ENCODE measurements around the gene EIF4G1.

EIF4G1 gene

GRCh38 chr3:184347321-184348056, 33.1 kb downstream of the EIF4G1 start:
- in situ Hi-C loops (cut with MboI; ENCODE audit: low sequenced_read_pairs) = no loop called here

GRCh38 chr3:184348057-184348382, 33.6 kb downstream of the EIF4G1 start:
- in situ Hi-C loops (cut with MboI; ENCODE audit: low sequenced_read_pairs) = no loop called here

GRCh38 chr3:184349563-184350470, 35.4 kb downstream of the EIF4G1 start:
- in situ Hi-C loops (cut with MboI; ENCODE audit: low sequenced_read_pairs) = loop anchor here (25.0 kb wide), 1 partner anchor 437 kb away; no protein-coding TSS in a partner anchor

- in situ Hi-C loops (cut with MboI; ENCODE audit: low sequenced_read_pairs) = loop anchor here (25.0 kb wide), 1 partner anchor 437 kb away; no protein-coding TSS in a partner anchor
Measured at GRCh38 chr3:184350618-184351017, 36.2 kb downstream of the EIF4G1 start.

GRCh38 chr3:184351511-184352148, 37.2 kb downstream of the EIF4G1 start:
- in situ Hi-C loops (cut with MboI; ENCODE audit: low sequenced_read_pairs) = loop anchor here (25.0 kb wide), 1 partner anchor 436 kb away; no protein-coding TSS in a partner anchor

- in situ Hi-C loops (cut with MboI; ENCODE audit: low sequenced_read_pairs) = loop anchor here (25.0 kb wide), 1 partner anchor 435 kb away; no protein-coding TSS in a partner anchor
Measured at GRCh38 chr3:184352149-184352785, 37.9 kb downstream of the EIF4G1 start.

- in situ Hi-C loops (cut with MboI; ENCODE audit: low sequenced_read_pairs) = loop anchor here (25.0 kb wide), 1 partner anchor 434 kb away; no protein-coding TSS in a partner anchor
Measured at GRCh38 chr3:184352897-184353545, 38.6 kb downstream of the EIF4G1 start.

- in situ Hi-C loops (cut with MboI; ENCODE audit: low sequenced_read_pairs) = loop anchor here (25.0 kb wide), 1 partner anchor 434 kb away; no protein-coding TSS in a partner anchor
Measured at GRCh38 chr3:184353546-184353941, 39.1 kb downstream of the EIF4G1 start.

GRCh38 chr3:184354121-184354728, 39.8 kb downstream of the EIF4G1 start:
- in situ Hi-C loops (cut with MboI; ENCODE audit: low sequenced_read_pairs) = loop anchor here (25.0 kb wide), 1 partner anchor 433 kb away; no protein-coding TSS in a partner anchor

- in situ Hi-C loops (cut with MboI; ENCODE audit: low sequenced_read_pairs) = loop anchor here (25.0 kb wide), 1 partner anchor 433 kb away; no protein-coding TSS in a partner anchor
Measured at GRCh38 chr3:184354754-184355153, 40.3 kb downstream of the EIF4G1 start.

- in situ Hi-C loops (cut with MboI; ENCODE audit: low sequenced_read_pairs) = loop anchor here (25.0 kb wide), 1 partner anchor 432 kb away; no protein-coding TSS in a partner anchor
Measured at GRCh38 chr3:184355261-184356040, 41.0 kb downstream of the EIF4G1 start.

GRCh38 chr3:184357248-184358123, 43.1 kb downstream of the EIF4G1 start:
- in situ Hi-C loops (cut with MboI; ENCODE audit: low sequenced_read_pairs) = loop anchor here (25.0 kb wide), 1 partner anchor 430 kb away; no protein-coding TSS in a partner anchor

- in situ Hi-C loops (cut with MboI; ENCODE audit: low sequenced_read_pairs) = loop anchor here (25.0 kb wide), 1 partner anchor 429 kb away; no protein-coding TSS in a partner anchor
Measured at GRCh38 chr3:184358124-184358767, 43.8 kb downstream of the EIF4G1 start.

GRCh38 chr3:184358921-184359350, 44.5 kb downstream of the EIF4G1 start:
- in situ Hi-C loops (cut with MboI; ENCODE audit: low sequenced_read_pairs) = loop anchor here (25.0 kb wide), 1 partner anchor 428 kb away; no protein-coding TSS in a partner anchor

GRCh38 chr3:184359610-184360009, 45.2 kb downstream of the EIF4G1 start:
- in situ Hi-C loops (cut with MboI; ENCODE audit: low sequenced_read_pairs) = loop anchor here (25.0 kb wide), 1 partner anchor 428 kb away; no protein-coding TSS in a partner anchor

- in situ Hi-C loops (cut with MboI; ENCODE audit: low sequenced_read_pairs) = loop anchor here (25.0 kb wide), 1 partner anchor 427 kb away; no protein-coding TSS in a partner anchor
Measured at GRCh38 chr3:184360070-184360928, 45.9 kb downstream of the EIF4G1 start.

Measured in HL-60/S4 (cell line).